ENCODE data around the gene LIMS1. TPM values are rescaled to one million over a fixed set of nuclear protein-coding genes. Genes with fewer than 3 reads are reported as not detected.
A peak's percentile ranks its signal among the peaks of the same experiment; 100 is the strongest.
"Not testable (repeated sequence)": the region's sequence is repeated elsewhere in the genome, so short reads cannot be mapped to it uniquely, and the experiment has no call there.

Gene LIMS1
- total RNA-seq, 6 donors from 2014 or later: 51.3 to 148 (median 87.7) TPM

DNA sequence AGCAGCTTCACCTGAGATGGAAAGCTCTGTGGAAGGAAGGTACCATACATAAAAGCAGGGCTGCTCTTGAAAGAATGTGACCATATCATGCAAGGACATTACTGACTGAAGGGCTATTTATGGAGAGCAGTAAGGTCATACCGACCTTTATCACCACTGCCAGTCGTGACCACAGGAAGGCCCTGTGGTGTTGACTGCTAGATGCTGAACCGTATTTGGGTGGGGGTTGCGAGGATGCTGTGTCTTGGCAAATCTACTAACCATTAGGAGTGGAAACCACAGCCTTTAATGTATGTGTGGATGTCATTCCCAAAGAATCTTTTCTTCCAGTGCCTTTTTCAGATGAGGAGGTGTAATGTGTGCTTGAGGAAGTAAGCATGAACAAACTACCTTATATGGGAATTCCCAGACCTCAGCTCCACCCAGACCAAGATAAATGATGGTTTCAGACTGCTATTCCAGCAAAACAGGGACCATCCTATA is 60.8 kb downstream of the LIMS1 start:
- DNase-seq: peak in 1 of 2 donors; percentile 45
- H3K4me3 ChIP-seq: no peak overlapping the region
- peak overlapping the region; percentile 60 to 72 (median 66) for H3K27ac ChIP-seq
- ATAC-seq (ENCODE audit: low FRiP score in 2 of 2): peak; percentile 37 to 57
- 46 to 53% methylated on average over 4 of the region's 4 CpGs for WGBS, 2 donors
- H3K9me3 ChIP-seq: no peaks in the 10 kb centered on the region
- TF ChIP-seq EP300 (IDR thresholded peaks at IDR 0.05) (no peak), POLR2AphosphoS5 (IDR thresholded peaks at IDR 0.05) (peak in 1 of 2 donors; percentile 10)
- peaks cover 11 to 46% (median 29%) of the 10 kb centered on the region in 4 donors for H3K4me1 ChIP-seq
- H3K27me3 ChIP-seq: no peaks in the 10 kb centered on the region
- no peaks in the 10 kb centered on the region for H3K36me3 ChIP-seq

DNA sequence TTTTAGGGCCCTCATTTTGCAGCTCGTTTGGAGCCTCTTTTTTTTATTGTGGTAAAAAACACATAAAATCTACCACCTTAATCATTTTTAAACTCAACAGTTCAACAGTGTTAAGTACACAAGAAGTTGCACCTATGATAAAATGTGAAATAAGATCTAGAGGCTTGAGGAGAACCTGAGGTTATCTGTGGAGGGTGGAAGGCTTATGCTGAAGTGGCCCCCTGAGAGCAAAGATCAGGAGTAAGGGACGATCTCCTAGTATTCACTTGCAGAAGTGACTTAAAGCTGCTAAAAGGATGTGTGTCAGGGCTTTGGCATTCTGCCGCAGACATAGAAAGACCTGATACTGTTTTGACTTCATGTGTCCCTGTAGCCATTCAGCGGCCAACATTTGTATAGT is 61.5 kb downstream of the LIMS1 start:
- not testable (repeated sequence) for H3K4me3 ChIP-seq; H3K9me3 ChIP-seq; DNase-seq; H3K27me3 ChIP-seq; H3K36me3 ChIP-seq; ATAC-seq (ENCODE audit: low FRiP score in 2 of 2)
- 60 to 67% methylated on average over 4 of the region's 4 CpGs for WGBS, 2 donors
- Histone ChIP-seq H3K27ac (peak overlapping the region in 3 of 4 donors; percentile 22 to 72 (median 69)), H3K4me1 (peaks cover 11 to 39% (median 25%) of the 10 kb centered on the region in 4 donors)

DNA sequence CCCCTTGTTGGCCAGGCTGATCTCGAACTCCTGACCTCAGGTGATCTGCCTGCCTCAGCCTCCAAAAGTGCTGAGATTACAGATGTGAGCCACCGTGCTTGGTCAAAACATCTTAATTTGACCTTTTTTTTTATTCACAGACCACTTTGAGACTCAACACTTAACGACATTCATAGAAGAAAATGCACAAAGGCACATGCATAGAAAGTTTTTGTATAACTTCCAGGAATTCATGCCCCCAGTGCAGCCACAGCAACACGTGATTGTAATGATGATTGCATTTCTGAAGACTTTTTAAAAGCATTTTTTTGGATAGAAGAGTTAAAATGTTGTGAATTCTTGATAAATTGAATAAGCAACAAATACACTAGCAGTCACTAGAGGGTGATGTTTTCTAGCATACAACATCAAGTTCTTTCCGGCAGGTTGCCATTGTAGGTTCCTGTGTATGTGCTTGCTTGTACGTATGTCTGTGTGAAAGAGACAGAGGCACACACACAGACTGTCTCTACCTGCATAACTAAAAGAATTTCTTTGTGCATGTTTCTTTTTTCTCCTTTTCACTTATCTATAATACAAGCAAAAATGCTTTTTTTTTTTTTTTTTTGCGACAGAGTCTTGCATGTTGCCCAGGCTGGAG is 63.0 kb downstream of the LIMS1 start:
- H3K36me3 ChIP-seq, DNase-seq, H3K27ac ChIP-seq, H3K27me3 ChIP-seq, H3K9me3 ChIP-seq, H3K4me3 ChIP-seq: not testable (repeated sequence)
- H3K4me1 ChIP-seq: peaks cover 11 to 32% (median 18%) of the 10 kb centered on the region in 4 donors
- peak in 3 of 6 experiments; percentile 8 to 22 (median 19) for TF ChIP-seq CTCF (IDR thresholded peaks at IDR 0.05)
- peak; percentile 39 to 59 for ATAC-seq (ENCODE audit: low FRiP score in 2 of 2)
- WGBS, 2 donors: 42 to 52% methylated on average over 7 of the region's 7 CpGs

DNA sequence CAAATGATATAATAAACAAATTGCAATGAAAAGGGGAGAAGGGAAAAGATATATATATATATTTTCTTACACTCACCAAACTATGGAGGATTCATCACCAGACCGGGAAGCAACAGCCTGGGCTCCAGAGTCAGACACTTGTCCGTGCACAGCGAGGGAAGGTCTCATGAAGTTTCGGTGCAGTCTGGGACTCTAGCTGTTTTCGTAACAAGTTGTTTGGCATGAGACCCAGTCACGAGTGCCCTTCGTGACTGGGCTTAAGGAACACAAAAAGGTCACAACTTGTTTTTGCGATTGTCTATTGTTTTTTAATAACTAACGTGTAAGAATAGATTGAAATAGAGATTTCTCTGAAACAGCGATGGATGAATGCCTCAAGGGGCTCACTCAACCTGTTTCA is 66.9 kb downstream of the LIMS1 start:
- H3K36me3 ChIP-seq; H3K9me3 ChIP-seq; H3K27ac ChIP-seq; ATAC-seq (ENCODE audit: low FRiP score in 2 of 2); H3K4me1 ChIP-seq; H3K27me3 ChIP-seq: not testable (repeated sequence)
- peak in 1 of 2 donors; percentile 59 for DNase-seq
- peak in 1 of 4 donors; percentile 13 for TF ChIP-seq POLR2A (IDR thresholded peaks at IDR 0.05)
- 78 to 84% methylated on average over 10 of the region's 10 CpGs for WGBS, 2 donors
- peak overlapping the region in 1 of 4 donors; percentile 15 for H3K4me3 ChIP-seq

DNA sequence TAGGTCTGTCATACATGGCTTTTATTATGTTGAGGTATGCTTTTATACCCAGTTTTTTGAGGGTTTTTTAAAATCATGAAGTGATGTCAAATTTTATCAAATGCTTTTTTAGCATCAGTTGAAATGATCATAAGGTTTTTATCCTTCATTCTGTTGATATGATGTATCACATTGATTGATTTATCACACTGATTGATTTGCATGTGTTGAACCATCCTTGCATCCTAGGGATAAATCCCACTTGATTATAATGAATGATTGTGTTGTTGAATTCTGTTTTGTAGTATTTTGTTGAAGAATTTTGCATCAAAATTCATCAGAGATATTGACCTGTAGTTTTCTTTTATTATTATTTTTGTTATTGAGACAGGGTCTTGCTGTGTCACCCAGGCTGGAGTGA is 68.2 kb downstream of the LIMS1 start:
- TF ChIP-seq POLR2AphosphoS5 (IDR thresholded peaks at IDR 0.05) (no peak), EP300 (IDR thresholded peaks at IDR 0.05) (no peak), CTCF (IDR thresholded peaks at IDR 0.05) (no peak), POLR2A (IDR thresholded peaks at IDR 0.05) (no peak)

GRCh38 chr2:108604196-108604595 is 69.9 kb downstream of the LIMS1 start:
- Histone ChIP-seq H3K4me1 (peaks cover 2 to 7% (median 5%) of the 10 kb centered on the region in 4 donors), H3K36me3 (no peaks in the 10 kb centered on the region), H3K4me3 (no peak overlapping the region), H3K27me3 (no peaks in the 10 kb centered on the region), H3K27ac (no peak overlapping the region), H3K9me3 (no peaks in the 10 kb centered on the region)
- DNase-seq: no peak
- WGBS, 2 donors: 64 to 68% methylated on average over 4 of the region's 4 CpGs
- no peak for ATAC-seq (ENCODE audit: low FRiP score in 2 of 2)
- TF ChIP-seq CTCF (IDR thresholded peaks at IDR 0.05): no peak
- TF ChIP-seq POLR2AphosphoS5 (IDR thresholded peaks at IDR 0.05): no peak
- TF ChIP-seq POLR2A (IDR thresholded peaks at IDR 0.05): no peak
- TF ChIP-seq EP300 (IDR thresholded peaks at IDR 0.05): no peak

More for the DNA sequence above, 68.2 kb downstream of the LIMS1 start:
- Histone ChIP-seq H3K4me3 (no peak overlapping the region), H3K36me3 (no peaks in the 10 kb centered on the region), H3K27me3 (no peaks in the 10 kb centered on the region), H3K27ac (no peak overlapping the region), H3K4me1 (peaks cover 0 to 2% (median 0%) of the 10 kb centered on the region in 4 donors), H3K9me3 (no peaks in the 10 kb centered on the region)
- ATAC-seq (ENCODE audit: low FRiP score in 2 of 2) (no peak), DNase-seq (no peak)
